Measurements from ENCODE around the gene DRD3.
A peak's percentile ranks its signal among the peaks of the same experiment; 100 is the strongest.

DRD3 gene

GRCh38 chr3:114126461-114126860 lies 52.4 kb downstream of the DRD3 start:
- Histone ChIP-seq H2AK5ac (ENCODE audit: low read length) (no peak overlapping the region), H2BK120ac (ENCODE audit: insufficient read depth, low read length, poor library complexity) (no peak overlapping the region), H3K27ac (ENCODE audit: low read depth, low read length) (no peak overlapping the region), H4K12ac (ENCODE audit: low read depth, low read length) (no peak overlapping the region), H3K4me3 (ENCODE audit: low read depth, low read length) (no peak overlapping the region), H3K27me3 (ENCODE audit: insufficient read depth, low read length) (no peaks in the 10 kb centered on the region), H2AFZ (ENCODE audit: insufficient read depth, low read length, poor library complexity) (no peak overlapping the region), H4K91ac (ENCODE audit: low read depth, low read length) (no peak overlapping the region), H3K36me3 (ENCODE audit: control insufficient read depth in 1 of 2, insufficient read depth in 2 of 2, low read length in 2 of 2) (no peaks in the 10 kb centered on the region), H2BK12ac (ENCODE audit: low read length) (no peak overlapping the region), H3K4me2 (ENCODE audit: low read length) (no peak overlapping the region), H3K9ac (ENCODE audit: low read length) (no peak overlapping the region), H3K4me1 (ENCODE audit: control insufficient read depth in 1 of 2, insufficient read depth in 2 of 2, low read length in 2 of 2) (peaks cover 0 to 4% of the 10 kb centered on the region in 2 experiments), H3K23ac (ENCODE audit: low read length) (no peak overlapping the region), H3K79me2 (ENCODE audit: control insufficient read depth, insufficient read depth, low read length, poor library complexity) (no peaks in the 10 kb centered on the region), H3K4ac (ENCODE audit: low read depth, low read length) (no peak overlapping the region), H3K79me1 (ENCODE audit: low read length) (no peaks in the 10 kb centered on the region), H4K8ac (ENCODE audit: low read depth, low read length) (no peak overlapping the region), H3K9me3 (ENCODE audit: insufficient read depth, low read depth, low read length) (peaks cover 1% of the 10 kb centered on the region), H2BK5ac (ENCODE audit: low read depth, low read length, poor library complexity) (no peak overlapping the region), H3K18ac (ENCODE audit: low read length) (no peak overlapping the region), H3K14ac (ENCODE audit: low read length) (no peak overlapping the region)
- peak in 1 of 2 donors; percentile 56 for DNase-seq
- no CpG with 5 or more reads among the region's 1 CpG for WGBS (ENCODE audit: extremely low coverage, insufficient coverage, insufficient read length)

- Histone ChIP-seq H3K9me3 (ENCODE audit: insufficient read depth, low read depth, low read length) (peaks cover 1% of the 10 kb centered on the region), H3K4me2 (ENCODE audit: low read length) (no peak overlapping the region), H2BK120ac (ENCODE audit: insufficient read depth, low read length, poor library complexity) (no peak overlapping the region), H3K79me1 (ENCODE audit: low read length) (no peaks in the 10 kb centered on the region), H3K14ac (ENCODE audit: low read length) (no peak overlapping the region), H3K4me1 (ENCODE audit: control insufficient read depth in 1 of 2, insufficient read depth in 2 of 2, low read length in 2 of 2) (no peaks in the 10 kb centered on the region), H3K27ac (ENCODE audit: low read depth, low read length) (no peak overlapping the region), H4K12ac (ENCODE audit: low read depth, low read length) (no peak overlapping the region), H2AK5ac (ENCODE audit: low read length) (no peak overlapping the region), H3K9ac (ENCODE audit: low read length) (no peak overlapping the region), H3K79me2 (ENCODE audit: control insufficient read depth, insufficient read depth, low read length, poor library complexity) (no peaks in the 10 kb centered on the region), H3K36me3 (ENCODE audit: control insufficient read depth in 1 of 2, insufficient read depth in 2 of 2, low read length in 2 of 2) (no peaks in the 10 kb centered on the region), H4K91ac (ENCODE audit: low read depth, low read length) (no peak overlapping the region), H2AFZ (ENCODE audit: insufficient read depth, low read length, poor library complexity) (no peak overlapping the region), H2BK5ac (ENCODE audit: low read depth, low read length, poor library complexity) (no peak overlapping the region), H3K4me3 (ENCODE audit: low read depth, low read length) (no peak overlapping the region), H4K8ac (ENCODE audit: low read depth, low read length) (no peak overlapping the region), H2BK12ac (ENCODE audit: low read length) (no peak overlapping the region), H3K18ac (ENCODE audit: low read length) (no peak overlapping the region), H3K23ac (ENCODE audit: low read length) (no peak overlapping the region), H3K27me3 (ENCODE audit: insufficient read depth, low read length) (no peaks in the 10 kb centered on the region), H3K4ac (ENCODE audit: low read depth, low read length) (no peak overlapping the region)
- DNase-seq = no peak
- WGBS (ENCODE audit: extremely low coverage, insufficient coverage, insufficient read length) = no CpG with 5 or more reads among the region's 4 CpGs
Measured at GRCh38 chr3:114122027-114122709, 56.7 kb downstream of the DRD3 start.

GRCh38 chr3:114120211-114120610 lies 58.6 kb downstream of the DRD3 start:
- no peak overlapping the region for H4K8ac ChIP-seq (ENCODE audit: low read depth, low read length)
- no peaks in the 10 kb centered on the region for H3K36me3 ChIP-seq (ENCODE audit: control insufficient read depth in 1 of 2, insufficient read depth in 2 of 2, low read length in 2 of 2)
- H3K9me3 ChIP-seq (ENCODE audit: insufficient read depth, low read depth, low read length) = peaks cover 1% of the 10 kb centered on the region
- no peak overlapping the region for H4K91ac ChIP-seq (ENCODE audit: low read depth, low read length)
- H3K18ac ChIP-seq (ENCODE audit: low read length) = no peak overlapping the region
- H3K79me1 ChIP-seq (ENCODE audit: low read length) = no peaks in the 10 kb centered on the region
- WGBS (ENCODE audit: extremely low coverage, insufficient coverage, insufficient read length) = no CpG with 5 or more reads among the region's 3 CpGs
- no peaks in the 10 kb centered on the region for H3K79me2 ChIP-seq (ENCODE audit: control insufficient read depth, insufficient read depth, low read length, poor library complexity)
- H4K12ac ChIP-seq (ENCODE audit: low read depth, low read length) = no peak overlapping the region
- no peak overlapping the region for H3K4me3 ChIP-seq (ENCODE audit: low read depth, low read length)
- no peak overlapping the region for H2BK12ac ChIP-seq (ENCODE audit: low read length)
- no peak overlapping the region for H2BK5ac ChIP-seq (ENCODE audit: low read depth, low read length, poor library complexity)
- H3K27me3 ChIP-seq (ENCODE audit: insufficient read depth, low read length) = no peaks in the 10 kb centered on the region
- no peak overlapping the region for H3K4ac ChIP-seq (ENCODE audit: low read depth, low read length)
- no peak overlapping the region for H3K9ac ChIP-seq (ENCODE audit: low read length)
- no peak overlapping the region for H3K27ac ChIP-seq (ENCODE audit: low read depth, low read length)
- H2AK5ac ChIP-seq (ENCODE audit: low read length) = no peak overlapping the region
- no peak overlapping the region for H3K4me2 ChIP-seq (ENCODE audit: low read length)
- no peak for DNase-seq
- H3K23ac ChIP-seq (ENCODE audit: low read length) = no peak overlapping the region
- H3K4me1 ChIP-seq (ENCODE audit: control insufficient read depth in 1 of 2, insufficient read depth in 2 of 2, low read length in 2 of 2) = no peaks in the 10 kb centered on the region
- H2AFZ ChIP-seq (ENCODE audit: insufficient read depth, low read length, poor library complexity) = no peak overlapping the region
- H2BK120ac ChIP-seq (ENCODE audit: insufficient read depth, low read length, poor library complexity) = no peak overlapping the region
- no peak overlapping the region for H3K14ac ChIP-seq (ENCODE audit: low read length)

- Histone ChIP-seq H3K36me3 (ENCODE audit: control insufficient read depth in 1 of 2, insufficient read depth in 2 of 2, low read length in 2 of 2) (no peaks in the 10 kb centered on the region), H2BK120ac (ENCODE audit: insufficient read depth, low read length, poor library complexity) (no peak overlapping the region), H3K4me3 (ENCODE audit: low read depth, low read length) (no peak overlapping the region), H3K18ac (ENCODE audit: low read length) (no peak overlapping the region), H3K4ac (ENCODE audit: low read depth, low read length) (no peak overlapping the region), H4K12ac (ENCODE audit: low read depth, low read length) (no peak overlapping the region), H3K79me2 (ENCODE audit: control insufficient read depth, insufficient read depth, low read length, poor library complexity) (no peaks in the 10 kb centered on the region), H3K27ac (ENCODE audit: low read depth, low read length) (no peak overlapping the region), H3K27me3 (ENCODE audit: insufficient read depth, low read length) (no peaks in the 10 kb centered on the region), H3K4me2 (ENCODE audit: low read length) (no peak overlapping the region), H3K4me1 (ENCODE audit: control insufficient read depth in 1 of 2, insufficient read depth in 2 of 2, low read length in 2 of 2) (no peaks in the 10 kb centered on the region), H2BK12ac (ENCODE audit: low read length) (no peak overlapping the region), H2AFZ (ENCODE audit: insufficient read depth, low read length, poor library complexity) (no peak overlapping the region), H3K23ac (ENCODE audit: low read length) (no peak overlapping the region), H2BK5ac (ENCODE audit: low read depth, low read length, poor library complexity) (no peak overlapping the region), H3K79me1 (ENCODE audit: low read length) (no peaks in the 10 kb centered on the region), H3K9ac (ENCODE audit: low read length) (no peak overlapping the region), H4K91ac (ENCODE audit: low read depth, low read length) (no peak overlapping the region), H4K8ac (ENCODE audit: low read depth, low read length) (no peak overlapping the region), H3K14ac (ENCODE audit: low read length) (no peak overlapping the region), H3K9me3 (ENCODE audit: insufficient read depth, low read depth, low read length) (peaks cover 1% of the 10 kb centered on the region), H2AK5ac (ENCODE audit: low read length) (no peak overlapping the region)
- DNase-seq = no peak
- no CpG with 5 or more reads among the region's 1 CpG for WGBS (ENCODE audit: extremely low coverage, insufficient coverage, insufficient read length)
Measured at GRCh38 chr3:114119776-114120175, 59.1 kb downstream of the DRD3 start.
